Fibroblast of pulmonary artery (primary cell): ENCODE data around the gene MSX2.
A peak's percentile ranks its signal among the peaks of the same experiment; 100 is the strongest.

Experiments
- DNase-seq: peaks from one replicate; pipeline ENCODE4 v3.0.0-alpha.2; 2010; ENCODE audit warnings: low read depth
- H3K4me3 ChIP-seq: replicated peaks from 2 replicates; pipeline ENCODE4 v1.5.1; 2011; ENCODE audit warnings: low read depth, mild to moderate bottlenecking, control low read depth, low read length, moderate library complexity
- CTCF ChIP-seq: IDR thresholded peaks from 2 replicates; pipeline ENCODE4 v1.5.1; 2011; ENCODE audit warnings: mild to moderate bottlenecking, control low read depth, low read length, inconsistent platforms; ENCODE audit errors: missing control alignments

Gene MSX2

GRCh38 chr5:174724484-174725260, at the start of gene MSX2:
TSS of gene MSX2 (plus strand) at chr5:174724582. CDS start at chr5:174724660, 78 bp downstream.
- DNase-seq: peak; percentile 86

GRCh38 chr5:174675110-174675509, 49.3 kb upstream of the MSX2 start:
- no peak for TF ChIP-seq CTCF
- H3K4me3 ChIP-seq: no peak overlapping the region
- DNase-seq: no peak

More at GRCh38 chr5:174724484-174725260, at the start of gene MSX2:
- H3K4me3 ChIP-seq: peak within 1 kb of the TSS; percentile 62
- TF ChIP-seq CTCF: no peak

DNA sequence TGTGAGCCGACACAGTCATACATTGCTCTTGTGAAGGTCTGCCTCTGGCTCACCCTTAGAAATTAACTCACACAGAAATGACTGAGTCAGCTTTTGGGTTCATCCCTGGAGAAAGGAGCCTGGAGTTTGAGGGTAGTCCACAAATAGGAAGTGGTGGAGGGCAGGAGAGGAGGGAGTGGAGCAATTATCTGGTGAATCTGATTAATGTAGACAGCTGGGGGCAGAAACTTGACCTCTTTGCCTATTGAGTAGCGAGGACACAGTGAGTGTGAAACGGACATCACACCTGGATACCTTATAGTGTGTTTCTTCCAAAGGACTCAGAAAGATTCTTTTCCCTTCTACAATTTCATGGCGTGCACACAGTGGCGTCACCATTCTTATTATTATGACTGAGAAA, 48.5 kb upstream of the MSX2 start:
- no peak for DNase-seq
- H3K4me3 ChIP-seq: no peak overlapping the region
- no peak for TF ChIP-seq CTCF

GRCh38 chr5:174678107-174678506, 46.3 kb upstream of the MSX2 start:
- no peak for DNase-seq

GRCh38 chr5:174680901-174681565, 43.3 kb upstream of the MSX2 start:
- no peak overlapping the region for H3K4me3 ChIP-seq
- no peak for DNase-seq
- no peak for TF ChIP-seq CTCF

More at GRCh38 chr5:174678107-174678506, 46.3 kb upstream of the MSX2 start:
- no peak overlapping the region for H3K4me3 ChIP-seq
- TF ChIP-seq CTCF: no peak

- TF ChIP-seq CTCF: no peak
- no peak for DNase-seq
- no peak overlapping the region for H3K4me3 ChIP-seq
Observed at GRCh38 chr5:174687503-174687902, 36.9 kb upstream of the MSX2 start.
